K562 (cell line): ENCODE data around the gene EPHX1. TPM values are rescaled to one million over a fixed set of nuclear protein-coding genes. Genes with fewer than 3 reads are reported as not detected.

Experiments
- ADNP ChIP-seq: fragments of 200-800 bp; sonication (Bioruptor generic); IDR thresholded peaks from 2 replicates; pipeline ENCODE4 v1.6.1; 2016; ENCODE audit warnings: missing genetic modification characterization, missing compliant biosample characterization
- CBX2 ChIP-seq: fragments of 200-600 bp; sonication (generic); IDR thresholded peaks from one replicate; pipeline ENCODE4 v1.6.1; 2012; ENCODE audit warnings: mild to moderate bottlenecking, low read length, inconsistent platforms; ENCODE audit not compliant: insufficient read depth, poor library complexity, severe bottlenecking
- CREB5 ChIP-seq: fragments of 250-450 bp; sonication (Bioruptor Pico); IDR thresholded peaks from 2 replicates; pipeline ENCODE4 v1.5.0; 2020; ENCODE audit warnings: mild to moderate bottlenecking
- ELK1 ChIP-seq: sonication (generic); formaldehyde crosslinking; IDR thresholded peaks from 2 replicates; pipeline ENCODE4 v1.8.1; 2022; ENCODE audit warnings: missing genetic modification reagents
- HDGF ChIP-seq: fragments of 450-650 bp; IDR thresholded peaks from 2 replicates; pipeline ENCODE4 v1.6.1; 2016
- KHSRP ChIP-seq: fragments of 450-650 bp; IDR thresholded peaks from 2 replicates; pipeline ENCODE4 v1.6.1; 2017
- MAFF ChIP-seq: IDR thresholded peaks from 2 replicates; pipeline ENCODE4 v1.6.1; 2012; ENCODE audit warnings: low read length, improper control_type of control experiment
- MTA1 ChIP-seq: fragments of 450-650 bp; IDR thresholded peaks from 2 replicates; pipeline ENCODE4 v1.6.1; 2017; ENCODE audit warnings: borderline replicate concordance
- MTF1 ChIP-seq: fragments of 250-450 bp; sonication (Bioruptor Pico); IDR thresholded peaks from 2 replicates; pipeline ENCODE4 v1.9.0; 2021; ENCODE audit warnings: moderate library complexity, mild to moderate bottlenecking, inconsistent platforms, borderline replicate concordance
- MXI1 ChIP-seq: IDR thresholded peaks from 2 replicates; pipeline ENCODE4 v1.6.1; 2011; ENCODE audit warnings: low read depth, mild to moderate bottlenecking, improper control_type of control experiment, low read length
- NONO ChIP-seq, 2 experiments: fragments of 200-400 bp in 1 of 2; fragments of 450-650 bp in 1 of 2; formaldehyde crosslinking in 1 of 2; IDR thresholded peaks; 2 replicates each; pipeline ENCODE4 v1.6.1; 2017; ENCODE audit warnings: low read depth in 2 of 2, mild to moderate bottlenecking in 2 of 2, moderate library complexity in 2 of 2, low read length in 1 of 2
- POLR2G ChIP-seq: fragments of 200-400 bp; formaldehyde crosslinking; IDR thresholded peaks from 2 replicates; pipeline ENCODE4 v1.6.1; 2017; ENCODE audit warnings: low read depth, mild to moderate bottlenecking, antibody characterized with exemption, low read length, moderate library complexity
- PRDM10 ChIP-seq: fragments of 450-650 bp; IDR thresholded peaks from 2 replicates; pipeline ENCODE4 v1.6.1; 2018; ENCODE audit not compliant: partially characterized antibody
- RBM14 ChIP-seq: fragments of 200-400 bp; formaldehyde crosslinking; IDR thresholded peaks from 2 replicates; pipeline ENCODE4 v1.6.1; 2018; ENCODE audit warnings: low read depth, mild to moderate bottlenecking, low read length, moderate library complexity, borderline replicate concordance; ENCODE audit not compliant: insufficient read depth
- RFX5 ChIP-seq: IDR thresholded peaks from 2 replicates; pipeline ENCODE4 v1.6.1; 2011; ENCODE audit warnings: low read depth, mild to moderate bottlenecking, improper control_type of control experiment, low read length
- SMARCA4 ChIP-seq: fragments of 450-650 bp; IDR thresholded peaks from 2 replicates; pipeline ENCODE4 v1.6.1; 2016
- SMARCA5 ChIP-seq: fragments of 450-650 bp; IDR thresholded peaks from 2 replicates; pipeline ENCODE4 v1.6.1; 2016
- TARDBP ChIP-seq: fragments of 450-650 bp; IDR thresholded peaks from 2 replicates; pipeline ENCODE4 v1.6.1; 2016
- TFAM ChIP-seq: fragments of 250-450 bp; sonication (Bioruptor Pico); conservative IDR thresholded peaks from 2 replicates; pipeline ENCODE4 v1.5.0; 2021; ENCODE audit warnings: mild to moderate bottlenecking, moderate library complexity
- ZNF134 ChIP-seq: fragments of 250-450 bp; sonication (Bioruptor Pico); conservative IDR thresholded peaks from 2 replicates; pipeline ENCODE4 v1.4.0; 2020
- ZNF408 ChIP-seq: fragments of 250-450 bp; sonication (Bioruptor Pico); IDR thresholded peaks from 2 replicates; pipeline ENCODE4 v1.4.0; 2020; ENCODE audit warnings: low read depth, mild to moderate bottlenecking, moderate library complexity
- ZNF449 ChIP-seq: fragments of 250-450 bp; sonication (Bioruptor Pico); IDR thresholded peaks from 2 replicates; pipeline ENCODE4 v1.8.0; 2022; ENCODE audit warnings: moderate library complexity, mild to moderate bottlenecking, inconsistent platforms
- polyA plus RNA-seq, 8 experiments: library from polyadenylated mRNA; depleted of rRNA in 4 of 8; stranded (reverse) in 5 of 8; unstranded in 3 of 8; fragments of >200 nt; fragmentation: Nextera tagmentation in 2 of 8; fragmentation: Illumina TruSeq in 1 of 8; extraction: Ambion mirVana in 2 of 8; extraction: Trizol in 1 of 8; gene quantifications; 2 replicates each; pipeline versions ENCODE4 v1.2.1 to v1.2.3, GENCODE V29; 2011 to 2014; ENCODE audit warnings: inconsistent platforms in 1 of 8, missing spikeins in 1 of 8
- total RNA-seq, 7 experiments: library from RNA; depleted of rRNA in 6 of 7; stranded (reverse); fragments of >200 nt in 6 of 7; fragmentation: Illumina TruSeq in 2 of 7; extraction: Trizol in 2 of 7; gene quantifications; 2 replicates each; pipeline versions ENCODE4 v1.2.1 to v1.2.3, GENCODE V29; 2011 to 2021; ENCODE audit warnings: low replicate concordance in 1 of 7

Gene EPHX1
- total and polyA plus RNA-seq, 9 of the 15 experiments (the other 6 are each of a cell fraction or from before 2014, with no cell fraction given): 0.21 to 27.0 (median 6.7) TPM

GRCh38 chr1:225813214-225813964 is 3.5 kb downstream of the EPHX1 start (continued):
- TF ChIP-seq PRDM10: peak; percentile 35
- no peak for TF ChIP-seq TARDBP
- TF ChIP-seq SMARCA5: no peak
- 0 out of 2 replicates have a peak, but pooled peaks have one; percentile 37 for TF ChIP-seq MTA1
- TF ChIP-seq KHSRP: no peak
- no peak for TF ChIP-seq NONO (IDR thresholded peaks at IDR 0.05; ENCODE audit: low read depth in 2 of 2, low read length in 1 of 2)
- TF ChIP-seq ZNF449 (CRISPR knock-in tag): no peak
- TF ChIP-seq CBX2: no peak
- no peak for TF ChIP-seq TFAM
- TF ChIP-seq HDGF: no peak
- no peak for TF ChIP-seq RFX5
- TF ChIP-seq ZNF408 (CRISPR knock-in tag): no peak
- TF ChIP-seq MXI1: no peak
- 0 out of 2 replicates have a peak, but pooled peaks have one; percentile 23 for TF ChIP-seq POLR2G
- TF ChIP-seq MTF1: no peak
- no peak for TF ChIP-seq ADNP (tag)
- no peak for TF ChIP-seq RBM14
- no peak for TF ChIP-seq MAFF
- TF ChIP-seq SMARCA4: 0 out of 2 replicates have a peak, but pooled peaks have one; percentile 25
- no peak for TF ChIP-seq ZNF134 (CRISPR knock-in tag)
- no peak for TF ChIP-seq ELK1
- TF ChIP-seq CREB5: no peak
